ENCODE results near the gene NTN1. TPM values are rescaled to one million over a fixed set of nuclear protein-coding genes. Genes with fewer than 3 reads are reported as not detected.

The NTN1 gene
- total RNA-seq, 1 donor from 2014 or later, result 1.1 TPM

GRCh38 chr17:9183306-9183705 is 162.0 kb downstream of the NTN1 start:
- DNase-seq, result no peak
- no peak for ATAC-seq (ENCODE audit: low read depth)
- no peak for TF ChIP-seq CTCF (IDR thresholded peaks at IDR 0.05)
- ChIA-PET POLR2A (no interaction called here), CTCF (no interaction called here)
- Mint-ChIP-seq H3K27ac (no peak overlapping the region), H3K27me3 (peaks cover 12% of the 10 kb centered on the region), H3K36me3 (ENCODE audit: low read depth) (no peaks in the 10 kb centered on the region), H3K4me1 (peaks cover 2% of the 10 kb centered on the region), H3K9me3 (no peaks in the 10 kb centered on the region), H3K4me3 (no peak overlapping the region)
- intact Hi-C loops (cut with micrococcal nuclease), result no loop called here

GRCh38 chr17:9185142-9185541 is 163.8 kb downstream of the NTN1 start:
- ATAC-seq (ENCODE audit: low read depth) (no peak), DNase-seq (no peak)
- intact Hi-C loops (cut with micrococcal nuclease), result no loop called here
- ChIA-PET CTCF (no interaction called here), POLR2A (no interaction called here)
- H3K4me1 Mint-ChIP-seq, result peaks cover 2% of the 10 kb centered on the region
- no peaks in the 10 kb centered on the region for H3K36me3 Mint-ChIP-seq (ENCODE audit: low read depth)
- peaks cover 15% of the 10 kb centered on the region for H3K27me3 Mint-ChIP-seq
- no peaks in the 10 kb centered on the region for H3K9me3 Mint-ChIP-seq
- TF ChIP-seq CTCF (IDR thresholded peaks at IDR 0.05), result no peak
- no peak overlapping the region for H3K27ac Mint-ChIP-seq
- no peak overlapping the region for H3K4me3 Mint-ChIP-seq

- ChIA-PET CTCF (no interaction called here), POLR2A (no interaction called here)
- H3K36me3 Mint-ChIP-seq (ENCODE audit: low read depth), result no peaks in the 10 kb centered on the region
- no peak for DNase-seq
- no peak overlapping the region for H3K4me3 Mint-ChIP-seq
- peaks cover 15% of the 10 kb centered on the region for H3K27me3 Mint-ChIP-seq
- no peak for TF ChIP-seq CTCF (IDR thresholded peaks at IDR 0.05)
- no peaks in the 10 kb centered on the region for H3K9me3 Mint-ChIP-seq
- H3K27ac Mint-ChIP-seq, result no peak overlapping the region
- peaks cover 2% of the 10 kb centered on the region for H3K4me1 Mint-ChIP-seq
- ATAC-seq (ENCODE audit: low read depth), result no peak
- intact Hi-C loops (cut with micrococcal nuclease), result no loop called here
Measured at GRCh38 chr17:9185688-9186284, 164.5 kb downstream of the NTN1 start.

- no peak for DNase-seq
- no peaks in the 10 kb centered on the region for H3K9me3 Mint-ChIP-seq
- no peak for TF ChIP-seq CTCF (IDR thresholded peaks at IDR 0.05)
- no peak overlapping the region for H3K4me3 Mint-ChIP-seq
- H3K4me1 Mint-ChIP-seq, result peaks cover 2% of the 10 kb centered on the region
- intact Hi-C loops (cut with micrococcal nuclease), result no loop called here
- ATAC-seq (ENCODE audit: low read depth), result no peak
- no peaks in the 10 kb centered on the region for H3K36me3 Mint-ChIP-seq (ENCODE audit: low read depth)
- H3K27me3 Mint-ChIP-seq, result peaks cover 15% of the 10 kb centered on the region
- POLR2A ChIA-PET, result interaction anchor here (0.7 kb wide), 1 partner anchor 12 kb away, joined by 10 read pairs; no protein-coding TSS in a partner anchor
- CTCF ChIA-PET, result interaction anchor here (0.6 kb wide), 1 partner anchor 19 kb away, joined by 4 read pairs; no protein-coding TSS in a partner anchor
- H3K27ac Mint-ChIP-seq, result no peak overlapping the region
Measured at GRCh38 chr17:9187828-9188227, 166.5 kb downstream of the NTN1 start.

- CTCF ChIA-PET, result no interaction called here
- POLR2A ChIA-PET, result interaction anchor here (0.7 kb wide), 1 partner anchor 12 kb away, joined by 10 read pairs; no protein-coding TSS in a partner anchor
- H3K36me3 Mint-ChIP-seq (ENCODE audit: low read depth), result no peaks in the 10 kb centered on the region
- no peak for TF ChIP-seq CTCF (IDR thresholded peaks at IDR 0.05)
- H3K4me1 Mint-ChIP-seq, result peaks cover under 1% of the 10 kb centered on the region
- no peak for ATAC-seq (ENCODE audit: low read depth)
- no peak for DNase-seq
- intact Hi-C loops (cut with micrococcal nuclease), result no loop called here
- peaks cover 15% of the 10 kb centered on the region for H3K27me3 Mint-ChIP-seq
- H3K27ac Mint-ChIP-seq, result no peak overlapping the region
- no peak overlapping the region for H3K4me3 Mint-ChIP-seq
- H3K9me3 Mint-ChIP-seq, result no peaks in the 10 kb centered on the region
Measured at GRCh38 chr17:9188367-9188766, 167.1 kb downstream of the NTN1 start.
